LHCN-M2 (cell line): Measurements from ENCODE around the gene A4GNT. TPM values are rescaled to one million over a fixed set of nuclear protein-coding genes. Genes with fewer than 3 reads are reported as not detected.
A peak's percentile ranks its signal among the peaks of the same experiment; 100 is the strongest.
"Not testable (repeated sequence)": the region's sequence is repeated elsewhere in the genome, so short reads cannot be mapped to it uniquely, and the experiment has no call there.

ENCODE experiments used
- DNase-seq: peaks from one replicate; pipeline ENCODE4 v3.0.0-alpha.2; 2012; ENCODE audit warnings: low read depth
- total RNA-seq: library from RNA; depleted of rRNA; stranded (reverse); fragments of >200 nt; gene quantifications from 2 replicates; pipeline ENCODE4 v1.2.3, GENCODE V29; 2014

The A4GNT gene
- total RNA-seq, 1 experiment from 2014 or later: not detected

DNA sequence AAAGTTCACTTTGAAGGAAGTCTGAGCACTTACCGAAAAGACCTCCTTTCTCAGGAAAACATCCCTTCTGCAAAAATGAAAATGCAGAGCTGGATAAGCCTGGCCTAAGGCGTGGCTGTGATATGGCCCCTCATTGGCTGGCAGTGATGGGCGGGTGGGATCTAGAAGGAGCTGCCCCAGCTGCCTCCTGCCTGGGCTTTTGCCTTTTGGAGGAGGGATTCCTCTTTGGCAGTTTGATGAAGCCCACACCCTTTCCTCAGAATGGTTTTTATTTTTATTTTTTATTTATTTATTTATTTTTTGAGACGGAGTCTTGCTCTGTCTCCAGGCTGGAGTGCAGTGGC lies 12.8 kb downstream of the A4GNT start:
- no peak for DNase-seq

DNA sequence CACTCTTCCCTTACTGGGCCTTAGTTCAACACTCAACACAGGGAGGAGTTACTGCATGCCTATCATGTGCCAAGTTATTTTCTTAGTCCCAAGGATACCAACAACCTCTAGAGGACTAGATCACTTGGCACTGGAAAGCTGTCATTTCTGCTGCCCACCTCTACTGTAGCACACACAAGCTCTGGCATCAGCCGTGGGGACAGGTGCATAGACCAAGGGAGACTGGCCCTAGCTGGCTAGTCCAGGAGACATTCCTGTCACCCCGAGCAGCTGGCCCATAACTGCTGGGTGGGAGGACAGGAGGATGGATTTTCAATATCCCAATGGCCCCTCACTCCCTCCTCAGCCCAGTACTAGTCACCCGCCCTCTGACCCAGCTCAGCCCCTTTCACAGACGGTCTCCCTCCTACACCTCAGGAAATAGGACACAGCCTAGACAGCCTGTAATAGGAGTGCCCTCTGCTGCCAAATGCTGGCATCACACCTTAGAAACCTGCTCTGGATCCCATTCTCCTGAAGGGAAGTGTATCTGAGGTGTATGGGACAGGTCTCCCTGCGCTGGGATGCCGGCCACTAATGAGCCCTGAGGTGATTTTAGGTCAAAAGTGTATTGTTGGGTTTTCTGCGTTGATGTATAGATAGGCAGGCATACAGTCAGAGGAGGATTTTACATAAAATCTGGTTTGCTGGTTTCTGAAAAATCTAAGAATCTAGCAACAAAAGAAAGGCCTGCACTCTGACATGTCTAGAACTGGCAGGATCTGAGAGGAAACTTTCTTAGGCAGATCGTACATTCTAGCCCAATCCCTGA lies 13.4 kb downstream of the A4GNT start:
- DNase-seq: peak; percentile 67

DNA sequence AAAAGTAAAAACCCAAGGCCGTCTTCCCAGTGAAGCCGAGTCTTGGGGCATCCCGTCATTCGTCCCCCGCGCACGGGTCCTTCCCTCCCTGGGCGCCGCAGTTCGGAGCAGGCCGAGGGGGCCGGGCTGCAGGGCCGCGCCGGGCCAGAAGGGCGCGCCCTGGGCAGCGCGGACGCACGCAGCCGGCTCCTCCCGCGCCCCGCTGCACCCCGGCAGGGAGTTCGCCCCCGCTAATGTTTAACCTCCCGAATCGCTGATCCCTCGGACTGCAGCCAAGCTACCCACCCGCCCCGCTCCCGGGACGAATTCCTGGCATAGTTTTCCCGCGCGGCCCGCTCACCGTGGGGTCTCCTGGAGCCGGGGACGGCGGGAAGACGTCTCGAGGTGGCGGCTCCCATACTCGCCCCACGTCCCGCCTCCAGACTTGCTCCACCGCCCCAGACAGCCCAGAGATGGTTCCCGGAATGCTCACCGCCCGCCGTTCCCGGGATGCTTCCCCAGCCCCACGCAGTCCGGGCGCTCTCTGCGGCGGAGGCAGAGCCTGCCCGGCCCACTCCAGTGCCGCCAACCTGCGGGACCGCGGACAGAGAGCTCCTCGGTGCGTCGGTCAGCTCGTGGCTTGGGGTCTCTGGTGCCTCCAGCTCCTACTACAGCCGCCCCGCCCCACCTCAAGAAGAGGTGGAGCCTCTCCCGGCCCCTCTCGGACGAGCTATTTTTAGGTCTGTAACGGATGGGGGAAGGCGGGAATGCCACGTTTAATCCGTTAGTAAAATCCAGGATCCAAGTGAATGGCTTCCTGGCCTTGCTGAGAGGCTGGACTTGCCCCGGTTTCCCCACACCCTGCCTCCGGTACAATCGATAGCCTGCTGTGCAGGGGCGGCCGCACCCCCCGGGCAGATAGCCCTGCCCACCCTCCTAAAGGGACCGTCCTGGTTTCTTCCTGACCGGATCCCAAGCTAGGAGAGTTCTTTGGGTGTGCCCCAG lies 16.9 kb downstream of the A4GNT start, which contains the start of gene DZIP1L:
DZIP1L (minus strand) TSS at position 621 of the 984 bp plus-strand sequence. CDS start 11,637 bp downstream, outside the sequence.
- peak; percentile 72 for DNase-seq

DNA sequence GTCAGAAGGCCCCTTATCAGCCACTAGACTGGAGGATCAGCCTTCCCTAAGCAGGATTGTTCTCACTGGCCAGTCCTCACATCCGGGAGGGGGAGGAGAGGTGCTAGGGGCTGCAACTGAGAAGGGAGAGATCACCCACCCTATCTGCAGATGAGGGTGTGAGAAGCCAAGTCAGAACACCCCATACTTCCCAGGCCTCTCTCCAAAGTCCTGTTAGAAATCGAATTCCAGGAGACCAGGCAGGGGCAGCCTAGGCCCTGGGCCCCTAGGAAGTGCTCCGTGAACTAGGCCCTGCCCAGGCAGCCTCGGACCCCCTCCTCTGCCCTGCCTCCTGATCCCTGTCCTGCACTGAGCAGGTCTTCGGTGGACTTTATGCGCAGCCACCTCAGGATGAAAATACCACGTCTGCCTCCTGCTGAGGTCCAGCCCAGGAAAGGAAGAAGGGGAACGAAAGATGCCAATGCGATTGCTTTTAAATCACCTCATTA lies 17.7 kb downstream of the A4GNT start:
- peak; percentile 35 for DNase-seq

DNA sequence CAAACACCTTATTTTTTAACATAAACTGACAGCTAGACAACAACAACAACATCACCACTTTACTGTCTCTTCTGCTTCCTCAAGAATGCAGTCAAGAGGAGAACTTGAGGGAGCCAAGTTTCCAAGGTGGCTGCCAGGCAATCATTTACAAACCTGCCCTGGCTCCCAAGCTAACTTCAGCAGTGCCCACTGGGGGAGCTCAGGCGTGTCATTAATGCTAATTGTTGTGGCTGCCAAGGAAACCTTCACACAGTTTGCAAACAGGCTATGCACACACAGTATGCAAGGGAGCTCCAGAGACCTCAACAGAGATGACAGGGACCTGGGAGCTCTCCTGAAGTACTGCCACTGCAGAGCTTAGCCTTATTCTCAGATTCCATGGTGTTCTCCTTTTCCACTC lies 18.9 kb downstream of the A4GNT start:
- no peak for DNase-seq

DNA sequence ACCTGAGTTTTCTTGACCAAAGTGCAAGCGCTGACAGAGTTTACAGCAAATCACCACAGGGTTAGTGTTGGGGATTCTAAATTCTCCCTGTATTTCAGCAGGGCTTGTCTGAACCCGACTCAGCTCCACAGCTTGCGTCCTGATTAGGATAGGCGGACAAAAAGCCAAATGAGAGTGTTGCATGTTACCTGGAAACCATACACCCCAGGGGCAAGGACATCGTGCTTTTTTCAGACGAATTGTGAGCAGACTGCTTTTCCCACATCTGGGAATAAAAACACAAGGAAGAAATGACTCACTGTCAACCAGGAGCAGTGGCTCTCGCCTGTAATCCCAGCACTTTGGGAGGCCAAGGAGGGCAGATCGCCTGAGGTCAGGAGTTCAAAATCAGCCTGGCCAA lies 19.8 kb downstream of the A4GNT start:
- DNase-seq: no peak

DNA sequence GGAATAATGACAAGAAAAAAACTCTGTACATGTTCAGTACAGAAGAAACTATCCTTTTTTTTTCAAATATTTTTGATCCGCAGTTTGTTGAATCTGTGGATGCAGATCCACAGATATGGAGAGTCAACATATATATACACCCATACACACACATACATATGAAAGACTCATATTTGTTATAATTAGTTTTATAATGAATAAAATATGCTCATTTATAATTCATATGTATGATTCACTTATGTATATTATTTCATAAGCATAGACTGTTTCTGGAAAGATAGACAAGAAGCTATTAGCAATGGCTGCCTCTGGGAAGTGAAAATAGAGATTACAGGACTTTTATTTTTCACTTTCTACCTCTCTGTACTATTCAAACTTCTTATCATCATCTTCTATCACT lies 26.6 kb downstream of the A4GNT start:
- DNase-seq: no peak

DNA sequence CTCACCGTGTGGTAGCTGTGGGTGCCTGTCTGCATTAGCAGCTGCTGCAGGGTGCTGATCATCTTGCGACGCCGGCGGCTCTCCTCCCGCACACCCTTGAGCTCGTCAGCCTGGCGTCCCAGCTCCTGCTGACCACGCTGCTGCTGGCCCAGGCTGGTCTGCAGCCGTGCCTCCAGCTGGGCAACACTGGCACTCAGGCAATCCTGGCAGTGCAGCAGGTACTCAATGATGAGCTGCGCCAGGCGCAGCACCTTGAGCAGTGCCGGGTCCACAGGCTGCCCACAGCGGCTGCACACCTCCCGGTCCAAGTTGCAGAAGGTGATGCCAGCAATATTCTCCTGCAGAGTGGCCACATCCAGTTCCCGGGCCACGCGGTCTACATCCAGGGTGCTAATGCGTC lies 28.7 kb downstream of the A4GNT start:
- DNase-seq: no peak

DNA sequence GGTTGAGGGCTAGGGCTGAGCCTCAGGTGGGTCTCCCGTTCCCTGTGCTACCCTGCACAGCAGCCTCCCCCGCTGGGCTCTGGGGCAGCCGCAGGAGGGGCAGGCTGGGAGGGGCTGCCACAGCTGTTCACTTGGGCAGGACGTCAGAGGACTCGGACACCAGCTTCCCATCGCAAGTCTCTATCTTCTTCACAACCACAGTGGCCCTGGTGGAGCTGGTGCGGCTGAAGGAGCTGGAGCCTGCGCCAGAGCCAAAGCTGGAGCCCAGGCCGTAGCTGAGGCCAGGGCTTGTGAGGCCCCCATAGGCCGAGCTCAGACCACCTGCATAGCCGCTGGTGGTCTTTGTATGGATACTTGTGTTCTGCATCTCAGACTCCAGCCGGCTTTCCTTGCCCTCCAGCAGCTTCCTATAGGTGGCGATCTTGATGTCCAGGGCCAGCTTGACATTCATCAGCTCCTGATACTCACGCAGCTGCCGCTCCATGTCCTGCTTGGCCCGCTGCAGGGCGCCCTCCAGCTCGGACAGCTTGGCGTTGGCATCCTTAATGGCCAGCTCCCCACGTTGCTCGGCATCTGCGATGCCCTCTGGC lies 30.7 kb downstream of the A4GNT start:
- not testable (repeated sequence) for DNase-seq

DNA sequence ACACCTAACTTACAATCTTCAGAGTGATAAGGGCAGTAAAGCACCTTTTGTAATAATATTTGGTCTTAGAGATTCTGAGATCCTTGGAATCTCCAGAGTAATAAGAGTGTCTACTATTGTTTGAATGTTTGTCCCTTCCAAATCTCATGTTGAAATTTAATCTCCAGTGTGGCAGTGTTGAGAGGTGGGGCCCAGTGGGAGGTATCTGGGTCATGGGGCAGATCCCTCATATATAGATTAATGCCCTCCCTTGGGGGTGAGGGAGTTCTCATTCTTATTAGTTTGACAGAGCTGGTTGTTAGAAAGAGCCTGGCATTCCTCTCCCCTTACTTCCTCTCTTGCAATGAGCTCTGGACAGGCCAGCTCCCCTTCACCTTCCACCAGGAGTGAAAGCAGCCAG lies 32.8 kb downstream of the A4GNT start:
- DNase-seq: no peak

DNA sequence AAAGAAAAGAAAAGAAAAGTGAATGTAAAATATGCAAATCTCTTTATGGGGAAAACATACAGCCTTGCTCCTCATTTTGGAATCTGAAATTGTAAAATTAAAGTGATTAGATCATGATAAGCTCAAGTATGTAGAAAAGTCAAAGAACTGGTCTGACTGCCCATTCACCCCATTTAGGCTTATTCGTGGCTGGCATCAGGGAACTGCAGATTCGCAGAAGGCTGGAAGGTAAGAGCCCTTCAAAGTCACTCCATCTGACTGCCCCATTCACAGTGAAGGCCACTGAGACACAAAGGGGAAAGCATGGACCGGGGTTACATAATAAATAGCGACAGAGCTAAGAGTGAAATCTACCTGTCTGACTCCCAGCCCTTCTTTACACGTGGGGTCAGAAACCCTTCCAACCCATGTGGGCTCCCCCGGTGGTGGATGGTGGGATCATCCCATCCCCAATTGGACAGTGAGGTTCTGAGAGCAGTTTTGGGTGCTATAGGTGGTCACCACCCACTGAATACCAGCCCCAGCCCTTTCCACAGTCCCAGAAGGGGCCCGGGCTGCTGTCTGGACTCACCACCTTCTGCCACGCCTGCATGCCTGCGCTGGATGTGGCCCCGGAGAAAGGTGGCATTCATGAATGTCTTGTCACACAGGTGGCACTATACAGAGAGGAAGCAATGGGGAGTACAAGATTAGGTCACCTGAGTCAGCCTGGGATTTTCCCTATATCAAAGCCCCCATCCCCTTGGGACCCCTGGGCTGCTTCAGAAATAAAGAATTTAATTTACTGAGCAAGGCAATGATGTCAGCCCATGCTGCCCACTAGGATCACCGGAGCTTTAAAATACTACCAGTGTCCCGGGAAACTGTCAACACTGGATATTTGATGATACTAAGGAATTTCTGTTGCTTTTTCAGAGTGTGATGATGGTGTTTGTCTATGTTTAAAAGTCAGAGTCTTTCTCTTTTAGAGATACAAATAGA lies 34.7 kb downstream of the A4GNT start:
- no peak for DNase-seq

DNA sequence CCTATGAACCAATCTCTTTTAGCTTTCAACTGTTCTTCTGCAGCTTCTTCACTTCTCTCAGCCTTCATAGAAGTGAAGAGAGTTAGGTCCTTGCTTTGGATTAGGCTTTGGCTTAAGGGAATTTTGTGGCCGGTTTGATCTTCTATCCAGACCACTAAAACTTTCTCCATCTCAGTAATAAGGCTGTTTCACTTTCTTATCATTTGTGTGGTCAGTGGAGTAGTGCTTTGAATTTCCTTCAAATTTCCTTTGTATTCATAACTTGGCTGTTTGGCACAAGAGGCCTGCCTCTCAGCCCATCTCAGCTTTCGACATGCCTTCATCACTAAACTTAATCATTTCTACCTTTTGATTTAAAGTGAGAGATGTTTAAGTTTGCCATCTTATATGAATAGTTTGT lies 38.5 kb downstream of the A4GNT start:
- DNase-seq: no peak

DNA sequence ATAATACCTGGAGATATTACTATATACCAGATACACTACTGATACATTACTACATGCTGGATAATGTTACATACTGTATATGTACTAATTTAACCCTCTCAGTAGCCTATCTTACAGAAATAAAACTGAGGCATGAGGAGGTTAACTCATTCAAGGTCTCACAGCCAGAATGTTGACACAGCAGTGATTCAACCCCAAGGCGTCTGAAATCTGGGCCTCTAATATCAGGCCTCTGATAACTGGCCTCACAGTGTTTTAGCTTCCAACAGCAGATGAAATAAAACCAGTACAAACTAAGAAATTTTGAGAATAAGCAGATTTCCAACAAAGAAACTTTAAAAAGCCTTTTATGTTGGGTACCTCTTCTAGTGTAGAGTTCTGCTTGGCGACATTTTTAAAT lies 40.2 kb downstream of the A4GNT start:
- DNase-seq: no peak

DNA sequence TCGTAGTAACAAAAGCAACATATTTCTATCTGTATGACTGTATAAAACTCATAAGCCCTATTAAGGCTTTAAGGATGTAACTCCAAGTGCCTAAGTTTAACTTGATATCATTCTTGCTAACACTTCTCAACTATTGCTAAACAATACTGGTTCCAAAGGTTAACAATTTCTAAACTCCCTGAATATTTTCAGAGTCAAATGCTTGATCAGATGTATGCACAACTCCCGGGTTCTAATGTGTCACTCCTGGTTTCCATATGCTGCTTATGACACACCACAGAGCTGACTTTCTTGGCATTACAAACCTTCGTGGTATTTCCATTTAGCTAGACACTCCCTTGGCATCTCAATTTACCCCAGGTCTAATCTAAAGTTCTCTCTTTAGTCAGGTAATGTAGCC lies 43.1 kb downstream of the A4GNT start:
- peak; percentile 23 for DNase-seq

DNA sequence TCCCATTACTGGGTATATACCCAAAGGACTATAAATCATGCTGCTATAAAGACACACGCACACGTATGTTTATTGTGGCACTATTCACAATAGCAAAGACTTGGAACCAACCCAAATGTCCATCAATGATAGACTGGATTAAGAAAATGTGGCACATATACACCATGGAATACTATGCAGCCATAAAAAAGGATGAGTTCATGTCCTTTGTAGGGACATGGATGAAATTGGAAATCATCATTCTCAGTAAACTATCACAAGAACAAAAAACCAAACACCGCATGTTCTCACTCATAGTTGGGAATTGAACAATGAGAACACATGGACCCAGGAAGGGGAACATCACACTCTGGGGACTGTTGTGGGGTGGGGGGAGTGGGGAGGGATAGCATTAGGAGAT lies 46.4 kb downstream of the A4GNT start:
- not testable (repeated sequence) for DNase-seq

DNA sequence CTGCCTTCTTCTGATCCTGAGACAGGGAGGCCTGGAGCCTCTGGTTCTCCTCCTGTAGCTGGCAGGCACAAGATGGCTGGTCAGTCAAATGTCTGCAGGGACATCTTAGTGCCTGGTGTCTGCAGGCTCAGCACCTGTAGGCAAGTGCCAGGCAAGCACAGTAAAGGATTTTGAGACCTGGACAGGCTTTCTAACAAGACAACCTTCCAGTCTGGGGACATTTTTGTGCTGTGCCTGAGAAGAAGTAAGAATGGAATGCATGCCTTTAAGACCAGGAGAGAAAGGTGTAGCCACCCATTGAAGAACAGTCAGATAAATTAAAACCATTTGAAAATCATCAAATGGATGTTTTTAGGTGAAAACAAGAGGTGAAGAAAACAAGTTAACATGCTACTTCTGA lies 48.0 kb downstream of the A4GNT start:
- DNase-seq: no peak

DNA sequence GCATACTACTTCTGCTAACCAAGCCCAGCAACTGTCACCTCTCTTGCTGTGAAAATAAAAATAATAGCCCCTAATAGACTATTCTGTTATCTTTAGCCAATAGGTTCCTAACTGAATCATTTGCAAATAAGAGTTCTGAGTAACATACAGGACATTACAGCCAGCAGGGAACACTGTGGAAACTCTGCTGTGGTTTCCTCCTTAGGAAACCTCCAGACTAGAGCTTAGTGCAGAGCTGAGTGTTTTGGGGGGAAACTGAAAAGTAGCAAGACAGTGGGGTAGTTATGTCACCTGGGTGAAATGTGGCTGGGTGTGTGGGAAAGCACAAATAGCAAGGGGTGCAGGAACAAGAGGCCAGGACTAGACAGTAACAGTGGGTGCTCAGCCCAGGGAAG lies 49.2 kb downstream of the A4GNT start:
- no peak for DNase-seq

DNA sequence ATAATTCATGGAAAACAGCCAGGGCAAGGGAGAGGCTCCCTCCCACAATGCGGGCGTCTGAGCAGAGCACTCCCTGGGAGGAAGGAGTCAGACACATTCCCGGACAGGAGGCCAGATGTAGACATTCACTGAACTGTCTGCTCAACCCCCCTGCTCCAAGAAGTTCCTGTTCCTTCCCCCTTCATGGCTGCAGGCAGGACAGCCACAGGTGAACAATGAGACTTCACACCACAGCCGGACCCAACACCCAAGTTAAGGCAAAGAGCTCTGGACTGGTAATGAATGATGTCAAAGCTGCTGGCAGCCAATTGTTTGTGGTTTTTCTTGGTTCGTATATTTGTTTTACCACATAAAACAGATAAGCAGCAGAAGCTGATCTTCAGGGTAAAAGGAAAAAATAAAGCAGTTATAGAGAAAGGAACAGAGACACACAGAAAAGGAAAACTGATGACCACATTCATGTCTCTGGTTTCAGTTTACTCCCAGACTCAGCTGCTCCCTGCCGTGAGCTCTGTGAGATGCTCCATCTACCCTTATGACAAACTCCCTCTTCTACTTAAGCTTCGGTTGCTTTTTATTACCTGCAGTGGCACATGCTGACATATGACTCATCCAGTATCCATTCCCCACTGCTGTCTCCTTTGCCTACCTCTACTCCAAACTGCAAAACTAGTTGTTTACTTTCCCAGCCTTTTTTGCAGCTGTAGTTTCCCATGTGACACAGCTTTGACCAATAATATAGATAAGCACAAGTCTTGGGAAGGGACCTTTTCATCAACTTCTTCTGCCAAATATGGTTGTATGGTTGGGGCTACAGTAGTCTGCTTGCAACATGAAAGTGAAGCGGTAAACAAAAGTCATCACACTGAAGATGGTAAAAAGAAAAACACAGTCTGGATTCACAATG lies 49.9 kb downstream of the A4GNT start:
- DNase-seq: peak; percentile 85

DNA sequence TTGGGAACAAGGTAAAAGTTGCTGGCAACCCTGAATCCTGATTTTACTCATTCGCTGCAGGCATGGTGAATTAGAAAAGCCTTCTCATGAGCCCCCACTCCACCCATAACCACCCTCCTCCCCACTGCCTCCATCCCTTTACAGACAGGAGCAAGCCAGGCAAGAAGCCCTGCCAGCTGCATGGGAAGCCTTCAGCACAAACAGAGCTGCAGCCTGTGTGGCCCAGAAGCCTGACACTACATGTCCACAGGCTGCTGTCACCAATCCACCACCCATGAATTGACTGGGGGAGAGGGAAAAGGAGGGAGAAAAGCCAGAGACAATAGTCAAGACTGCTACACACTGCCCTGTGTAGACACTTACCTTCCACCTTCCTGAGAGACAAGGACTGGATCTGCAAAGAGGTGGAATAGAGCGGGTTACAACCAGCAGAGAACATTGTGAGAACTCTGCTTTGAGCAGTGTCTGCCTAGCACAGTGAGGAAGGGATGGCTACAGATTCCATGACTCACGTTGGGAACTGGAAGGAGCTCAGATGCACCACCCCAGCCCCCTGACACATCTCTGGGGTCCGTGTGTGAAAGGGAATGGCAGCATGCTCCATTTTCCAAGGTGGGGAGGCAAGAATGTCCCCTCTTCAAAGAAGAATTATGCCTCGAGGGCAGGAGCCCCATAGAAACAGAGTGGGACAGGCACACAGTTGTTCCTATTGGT lies 50.7 kb downstream of the A4GNT start:
- no peak for DNase-seq
